A549 treated with AZD2906 at 1 μM for 4 hours (cell line): ENCODE measurements around the gene NCF4. TPM values are rescaled to one million over a fixed set of nuclear protein-coding genes. Genes with fewer than 3 reads are reported as not detected.

Experiments
- total RNA-seq: library from RNA; stranded (reverse); fragments of 200-300 nt; extraction: Qiagen RNA extraction; gene quantifications from 5 replicates; pipeline ENCODE4 v1.2.3, GENCODE V29; 2022

Gene NCF4
- total RNA-seq: 0.06 to 0.26 TPM (median 0.08 TPM) in 5 replicates

GRCh38 chr22:36860821-36861659, at the start of gene NCF4:
TSS of gene NCF4 (plus strand) at chr22:36861006. CDS start at chr22:36861172, 166 bp downstream.

GRCh38 chr22:36816636-36817524, 43.9 kb upstream of the NCF4 start, which contains the start of gene PVALB:
TSS of gene PVALB (minus strand) at chr22:36817035. CDS start at chr22:36817005, 30 bp downstream.

GRCh38 chr22:36913427-36914389, 52.9 kb downstream of the NCF4 start, which contains the start of gene CSF2RB:
TSS of gene CSF2RB (plus strand) at chr22:36913628. CDS start at chr22:36922208, 8,580 bp downstream.

Other genes starting within 250 kb of the NCF4 start
- gene CACNG2, start 157.3 kb upstream of the NCF4 start, total RNA-seq: not detected in 5 replicates
- gene IFT27, start 84.9 kb upstream of the NCF4 start, total RNA-seq: 14.7 to 23.7 TPM (median 22.2 TPM) in 5 replicates
- gene PVALB, start 44.0 kb upstream of the NCF4 start, total RNA-seq: not detected in 5 replicates
- gene CSF2RB, start 52.6 kb downstream of the NCF4 start, total RNA-seq: 0.02 TPM in 1 of 5 replicates, not detected in the others
- 45.4 to 63.9 TPM (median 58.5 TPM) in 5 replicates for gene TST, start 158.4 kb downstream of the NCF4 start, total RNA-seq
- gene MPST, start 158.7 kb downstream of the NCF4 start, total RNA-seq: 44.5 to 79.5 TPM (median 74.6 TPM) in 5 replicates
- gene KCTD17, start 190.7 kb downstream of the NCF4 start, total RNA-seq: 22.3 to 27.5 TPM (median 25.9 TPM) in 5 replicates
- 0.06 TPM in 1 of 5 replicates, not detected in the others for gene TMPRSS6, start 248.7 kb downstream of the NCF4 start, total RNA-seq